ENCODE results near the gene AOX1.
A peak's percentile ranks its signal among the peaks of the same experiment; 100 is the strongest.

DNA sequence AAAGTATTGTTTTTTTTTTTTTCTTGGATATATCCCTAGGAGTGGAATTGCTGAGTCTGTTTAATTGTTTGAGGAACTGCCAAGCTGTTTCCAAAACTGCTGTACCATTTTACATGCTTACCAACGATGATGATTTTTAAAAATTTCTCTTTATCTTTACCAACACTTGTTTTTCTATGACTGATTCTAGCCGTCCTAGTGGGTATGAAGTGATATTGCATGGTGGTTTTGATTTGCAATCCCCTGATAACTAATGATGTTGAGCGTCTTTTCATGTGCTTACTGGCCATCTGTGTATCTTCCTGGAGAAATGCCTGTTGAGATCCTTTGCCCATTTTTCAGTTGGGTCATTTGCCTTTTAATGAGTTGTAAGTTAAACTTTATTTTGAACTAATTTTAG is 8.8 kb upstream of the AOX1 start:
- TF ChIP-seq EP300 (IDR thresholded peaks at IDR 0.05; ENCODE audit: borderline replicate concordance in 1 of 2, low read depth in 1 of 2, low read length in 1 of 2) = no peak
- no peak for TF ChIP-seq RAD21 (IDR thresholded peaks at IDR 0.05; ENCODE audit: low read length)
- TF ChIP-seq, protein P1, sequence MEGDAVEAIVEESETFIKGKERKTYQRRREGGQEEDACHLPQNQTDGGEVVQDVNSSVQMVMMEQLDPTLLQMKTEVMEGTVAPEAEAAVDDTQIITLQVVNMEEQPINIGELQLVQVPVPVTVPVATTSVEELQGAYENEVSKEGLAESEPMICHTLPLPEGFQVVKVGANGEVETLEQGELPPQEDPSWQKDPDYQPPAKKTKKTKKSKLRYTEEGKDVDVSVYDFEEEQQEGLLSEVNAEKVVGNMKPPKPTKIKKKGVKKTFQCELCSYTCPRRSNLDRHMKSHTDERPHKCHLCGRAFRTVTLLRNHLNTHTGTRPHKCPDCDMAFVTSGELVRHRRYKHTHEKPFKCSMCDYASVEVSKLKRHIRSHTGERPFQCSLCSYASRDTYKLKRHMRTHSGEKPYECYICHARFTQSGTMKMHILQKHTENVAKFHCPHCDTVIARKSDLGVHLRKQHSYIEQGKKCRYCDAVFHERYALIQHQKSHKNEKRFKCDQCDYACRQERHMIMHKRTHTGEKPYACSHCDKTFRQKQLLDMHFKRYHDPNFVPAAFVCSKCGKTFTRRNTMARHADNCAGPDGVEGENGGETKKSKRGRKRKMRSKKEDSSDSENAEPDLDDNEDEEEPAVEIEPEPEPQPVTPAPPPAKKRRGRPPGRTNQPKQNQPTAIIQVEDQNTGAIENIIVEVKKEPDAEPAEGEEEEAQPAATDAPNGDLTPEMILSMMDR (IDR thresholded peaks at IDR 0.05) = peak; percentile 16; the same call in 1 of the 2 replicates
- no peak for TF ChIP-seq EZH2phosphoT487 (IDR thresholded peaks at IDR 0.05; ENCODE audit: borderline replicate concordance, low read depth)
- TF ChIP-seq RFX5 (IDR thresholded peaks at IDR 0.05; ENCODE audit: low read length) = no peak
- TF ChIP-seq, protein P2, sequence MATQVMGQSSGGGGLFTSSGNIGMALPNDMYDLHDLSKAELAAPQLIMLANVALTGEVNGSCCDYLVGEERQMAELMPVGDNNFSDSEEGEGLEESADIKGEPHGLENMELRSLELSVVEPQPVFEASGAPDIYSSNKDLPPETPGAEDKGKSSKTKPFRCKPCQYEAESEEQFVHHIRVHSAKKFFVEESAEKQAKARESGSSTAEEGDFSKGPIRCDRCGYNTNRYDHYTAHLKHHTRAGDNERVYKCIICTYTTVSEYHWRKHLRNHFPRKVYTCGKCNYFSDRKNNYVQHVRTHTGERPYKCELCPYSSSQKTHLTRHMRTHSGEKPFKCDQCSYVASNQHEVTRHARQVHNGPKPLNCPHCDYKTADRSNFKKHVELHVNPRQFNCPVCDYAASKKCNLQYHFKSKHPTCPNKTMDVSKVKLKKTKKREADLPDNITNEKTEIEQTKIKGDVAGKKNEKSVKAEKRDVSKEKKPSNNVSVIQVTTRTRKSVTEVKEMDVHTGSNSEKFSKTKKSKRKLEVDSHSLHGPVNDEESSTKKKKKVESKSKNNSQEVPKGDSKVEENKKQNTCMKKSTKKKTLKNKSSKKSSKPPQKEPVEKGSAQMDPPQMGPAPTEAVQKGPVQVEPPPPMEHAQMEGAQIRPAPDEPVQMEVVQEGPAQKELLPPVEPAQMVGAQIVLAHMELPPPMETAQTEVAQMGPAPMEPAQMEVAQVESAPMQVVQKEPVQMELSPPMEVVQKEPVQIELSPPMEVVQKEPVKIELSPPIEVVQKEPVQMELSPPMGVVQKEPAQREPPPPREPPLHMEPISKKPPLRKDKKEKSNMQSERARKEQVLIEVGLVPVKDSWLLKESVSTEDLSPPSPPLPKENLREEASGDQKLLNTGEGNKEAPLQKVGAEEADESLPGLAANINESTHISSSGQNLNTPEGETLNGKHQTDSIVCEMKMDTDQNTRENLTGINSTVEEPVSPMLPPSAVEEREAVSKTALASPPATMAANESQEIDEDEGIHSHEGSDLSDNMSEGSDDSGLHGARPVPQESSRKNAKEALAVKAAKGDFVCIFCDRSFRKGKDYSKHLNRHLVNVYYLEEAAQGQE (IDR thresholded peaks at IDR 0.05; ENCODE audit: low read depth, low read length) = no peak
- TF ChIP-seq, protein P3, sequence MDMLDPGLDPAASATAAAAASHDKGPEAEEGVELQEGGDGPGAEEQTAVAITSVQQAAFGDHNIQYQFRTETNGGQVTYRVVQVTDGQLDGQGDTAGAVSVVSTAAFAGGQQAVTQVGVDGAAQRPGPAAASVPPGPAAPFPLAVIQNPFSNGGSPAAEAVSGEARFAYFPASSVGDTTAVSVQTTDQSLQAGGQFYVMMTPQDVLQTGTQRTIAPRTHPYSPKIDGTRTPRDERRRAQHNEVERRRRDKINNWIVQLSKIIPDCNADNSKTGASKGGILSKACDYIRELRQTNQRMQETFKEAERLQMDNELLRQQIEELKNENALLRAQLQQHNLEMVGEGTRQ (IDR thresholded peaks at IDR 0.05; ENCODE audit: borderline replicate concordance, low read depth, low read length) = no peak
- no peak for TF ChIP-seq YY1 (IDR thresholded peaks at IDR 0.05; ENCODE audit: low read depth)
- TF ChIP-seq NFIC (IDR thresholded peaks at IDR 0.05; ENCODE audit: borderline replicate concordance) = no peak
- TF ChIP-seq, protein P4, sequence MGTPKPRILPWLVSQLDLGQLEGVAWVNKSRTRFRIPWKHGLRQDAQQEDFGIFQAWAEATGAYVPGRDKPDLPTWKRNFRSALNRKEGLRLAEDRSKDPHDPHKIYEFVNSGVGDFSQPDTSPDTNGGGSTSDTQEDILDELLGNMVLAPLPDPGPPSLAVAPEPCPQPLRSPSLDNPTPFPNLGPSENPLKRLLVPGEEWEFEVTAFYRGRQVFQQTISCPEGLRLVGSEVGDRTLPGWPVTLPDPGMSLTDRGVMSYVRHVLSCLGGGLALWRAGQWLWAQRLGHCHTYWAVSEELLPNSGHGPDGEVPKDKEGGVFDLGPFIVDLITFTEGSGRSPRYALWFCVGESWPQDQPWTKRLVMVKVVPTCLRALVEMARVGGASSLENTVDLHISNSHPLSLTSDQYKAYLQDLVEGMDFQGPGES (IDR thresholded peaks at IDR 0.05; ENCODE audit: low read depth, low read length) = no peak
- no peak for TF ChIP-seq TEAD4 (IDR thresholded peaks at IDR 0.05; ENCODE audit: borderline replicate concordance, insufficient read depth)
- no peak for TF ChIP-seq SIN3A (IDR thresholded peaks at IDR 0.05; ENCODE audit: borderline replicate concordance, low read depth, low read length)
- TF ChIP-seq FOXM1 (IDR thresholded peaks at IDR 0.05; ENCODE audit: low read depth) = no peak
